GM10266 (cell line): Measurements from ENCODE around the gene CHD9.
"Not testable (repeated sequence)": the region's sequence is repeated elsewhere in the genome, so short reads cannot be mapped to it uniquely, and the experiment has no call there.

Source experiments
- DNase-seq: peaks from one replicate; pipeline ENCODE4 v3.0.0; 2012; ENCODE audit errors: extremely low spot score
- TF ChIP-seq, protein P1 (sequence below): IDR thresholded peaks from 2 replicates; pipeline ENCODE4 v1.5.1; 2012; ENCODE audit warnings: mild to moderate bottlenecking, low read depth; ENCODE audit not compliant: control insufficient read depth, insufficient read depth; ENCODE audit errors: missing control alignments

Gene CHD9

GRCh38 chr16:53305743-53306142, 251.0 kb downstream of the CHD9 start:
- TF ChIP-seq, protein P1, sequence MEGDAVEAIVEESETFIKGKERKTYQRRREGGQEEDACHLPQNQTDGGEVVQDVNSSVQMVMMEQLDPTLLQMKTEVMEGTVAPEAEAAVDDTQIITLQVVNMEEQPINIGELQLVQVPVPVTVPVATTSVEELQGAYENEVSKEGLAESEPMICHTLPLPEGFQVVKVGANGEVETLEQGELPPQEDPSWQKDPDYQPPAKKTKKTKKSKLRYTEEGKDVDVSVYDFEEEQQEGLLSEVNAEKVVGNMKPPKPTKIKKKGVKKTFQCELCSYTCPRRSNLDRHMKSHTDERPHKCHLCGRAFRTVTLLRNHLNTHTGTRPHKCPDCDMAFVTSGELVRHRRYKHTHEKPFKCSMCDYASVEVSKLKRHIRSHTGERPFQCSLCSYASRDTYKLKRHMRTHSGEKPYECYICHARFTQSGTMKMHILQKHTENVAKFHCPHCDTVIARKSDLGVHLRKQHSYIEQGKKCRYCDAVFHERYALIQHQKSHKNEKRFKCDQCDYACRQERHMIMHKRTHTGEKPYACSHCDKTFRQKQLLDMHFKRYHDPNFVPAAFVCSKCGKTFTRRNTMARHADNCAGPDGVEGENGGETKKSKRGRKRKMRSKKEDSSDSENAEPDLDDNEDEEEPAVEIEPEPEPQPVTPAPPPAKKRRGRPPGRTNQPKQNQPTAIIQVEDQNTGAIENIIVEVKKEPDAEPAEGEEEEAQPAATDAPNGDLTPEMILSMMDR, result no peak
- no peak for DNase-seq

- TF ChIP-seq, protein P1, result no peak
- DNase-seq, result no peak
Observed at GRCh38 chr16:53309457-53309856, 254.7 kb downstream of the CHD9 start.

- TF ChIP-seq, protein P1, result no peak
- no peak for DNase-seq
Observed at GRCh38 chr16:53320992-53321391, 266.2 kb downstream of the CHD9 start.

- DNase-seq, result no peak
- TF ChIP-seq, protein P1, result no peak
Observed at GRCh38 chr16:53323924-53324323, 269.1 kb downstream of the CHD9 start.

DNA sequence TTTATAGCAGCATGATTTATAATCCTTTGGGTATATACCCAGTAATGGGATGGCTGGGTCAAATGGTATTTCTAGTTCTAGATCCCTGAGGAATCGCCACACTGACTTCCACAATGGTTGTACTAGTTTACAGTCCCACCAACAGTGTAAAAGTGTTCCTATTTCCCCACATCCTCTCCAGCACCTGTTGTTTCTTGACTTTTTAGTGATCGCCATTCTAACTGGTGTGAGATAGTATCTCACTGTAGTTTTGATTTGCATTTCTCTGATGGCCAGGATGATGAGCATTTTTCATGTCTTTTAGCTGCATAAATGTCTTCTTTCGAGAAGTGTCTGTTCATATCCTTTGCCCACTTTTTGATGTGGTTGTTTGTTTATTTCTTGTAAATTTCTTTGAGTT, 276.2 kb downstream of the CHD9 start:
- DNase-seq, result not testable (repeated sequence)

- TF ChIP-seq, protein P1, result no peak
- no peak for DNase-seq
Observed at GRCh38 chr16:53334581-53334980, 279.8 kb downstream of the CHD9 start.

DNA sequence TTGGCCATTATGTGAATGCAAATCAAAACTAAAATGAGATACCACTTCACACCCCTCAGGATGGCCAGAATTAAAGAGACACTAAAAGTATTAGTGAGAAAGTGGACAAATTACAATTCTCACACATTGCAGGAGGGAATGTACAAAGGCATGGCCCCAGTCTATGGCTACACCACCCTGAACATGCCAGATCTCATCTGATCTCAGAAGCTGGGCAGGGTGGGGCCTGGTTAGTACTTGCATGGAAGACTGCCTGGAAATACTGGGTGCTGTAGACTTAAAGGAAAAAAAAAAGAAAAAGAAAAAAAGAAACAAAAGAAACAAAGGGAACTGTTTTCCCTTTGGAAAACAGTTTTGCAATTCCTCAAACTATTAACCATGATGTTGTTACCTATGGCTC, 282.5 kb downstream of the CHD9 start:
- TF ChIP-seq, protein P1, result no peak
- no peak for DNase-seq

- no peak for DNase-seq
- TF ChIP-seq, protein P1, result no peak
Observed at GRCh38 chr16:53341792-53342191, 287.0 kb downstream of the CHD9 start.
